Activated CD8-positive, alpha-beta memory T cell treated with anti-CD3 and anti-CD28 coated beads, Interleukin-2, amount 10 ng/mL, durations not matched to agents 7 days and 5 days (primary cell): ENCODE results near the gene DNAH10. TPM values are rescaled to one million over a fixed set of nuclear protein-coding genes. Genes with fewer than 3 reads are reported as not detected.
"Not testable (repeated sequence)": the region's sequence is repeated elsewhere in the genome, so short reads cannot be mapped to it uniquely, and the experiment has no call there.

Experiments used
- ATAC-seq: fragments of 150-1000 bp; cut with Tn5 transposase; one replicate; pipeline ENCODE4 v1.10.0; 2021; ENCODE audit warnings: moderate library complexity
- CTCF ChIA-PET: fragments of 350-600 bp; sonication (Branson Sonifier 250); formaldehyde crosslinking; loops from one replicate; lab custom pipeline; 2021; ENCODE audit warnings: antibody characterized with exemption; lab: Charles Lee
- DNase-seq: peaks from one replicate; pipeline ENCODE4 v3.0.0-alpha.2; 2020
- H3K27ac Mint-ChIP-seq: one replicate; pipeline ENCODE4 v1.8.0; 2021; ENCODE audit warnings: mild to moderate bottlenecking, mixed read lengths
- H3K27me3 Mint-ChIP-seq: one replicate; pipeline ENCODE4 v1.8.0; 2021; ENCODE audit warnings: mixed read lengths
- H3K36me3 Mint-ChIP-seq: one replicate; pipeline ENCODE4 v1.8.0; 2021; ENCODE audit warnings: mild to moderate bottlenecking, mixed read lengths
- H3K4me1 Mint-ChIP-seq: one replicate; pipeline ENCODE4 v1.8.0; 2021; ENCODE audit warnings: mixed read lengths
- H3K4me3 Mint-ChIP-seq: one replicate; pipeline ENCODE4 v1.8.0; 2021; ENCODE audit warnings: mild to moderate bottlenecking, moderate library complexity, mixed read lengths
- H3K9me3 Mint-ChIP-seq: one replicate; pipeline ENCODE4 v1.8.0; 2022; ENCODE audit warnings: low read depth, mixed read lengths
- total RNA-seq, 2 experiments: library from RNA; stranded (reverse); gene quantifications; one replicate each; pipeline ENCODE4 v1.2.3, GENCODE V29; 2021

Gene DNAH10
- total RNA-seq, 2 experiments from 2014 or later, result 0.05 to 0.76 TPM

DNA sequence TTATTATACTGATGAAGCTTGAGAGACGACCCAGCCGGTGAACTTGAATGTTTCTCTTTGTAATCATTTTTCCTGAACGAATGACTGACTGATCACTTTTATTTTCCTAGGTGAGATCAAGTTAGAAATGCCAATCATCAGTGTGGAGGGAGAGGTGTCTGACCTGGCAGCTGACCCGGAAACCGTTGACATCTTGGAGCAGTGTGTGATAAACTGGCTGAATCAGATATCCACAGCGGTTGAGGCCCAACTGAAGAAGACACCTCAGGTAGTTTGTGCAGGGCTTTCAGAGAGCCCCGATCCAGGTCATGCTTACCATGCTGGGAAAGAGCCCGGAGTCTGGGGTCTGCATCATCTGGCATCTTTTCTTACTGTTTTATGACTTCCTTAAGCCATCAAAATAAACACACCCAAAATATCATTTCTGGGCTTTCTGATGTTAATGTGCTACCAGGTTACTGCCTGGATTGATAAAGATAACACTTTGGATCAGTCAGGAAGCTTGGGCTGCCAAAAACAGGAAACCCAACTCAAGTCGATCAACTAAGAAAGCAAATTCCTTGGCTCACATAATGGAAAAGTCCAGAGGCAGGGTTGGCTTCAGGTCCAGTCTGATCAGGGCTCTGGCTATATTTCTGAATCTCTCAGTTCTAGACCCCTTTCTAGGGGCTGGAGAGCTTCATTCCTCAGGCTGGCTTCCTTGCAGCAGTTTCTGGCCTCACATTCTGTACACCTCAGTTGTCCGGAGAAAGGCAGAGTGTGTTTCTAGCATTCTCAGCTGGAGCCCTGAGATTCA is 21.1 kb downstream of the DNAH10 start:
- Mint-ChIP-seq H3K9me3 (no peaks in the 10 kb centered on the region), H3K4me3 (no peak overlapping the region), H3K36me3 (no peaks in the 10 kb centered on the region), H3K27ac (no peak overlapping the region), H3K4me1 (no peaks in the 10 kb centered on the region), H3K27me3 (peaks cover 7% of the 10 kb centered on the region)
- CTCF ChIA-PET, result no interaction called here
- no peak for DNase-seq
- no peak for ATAC-seq

DNA sequence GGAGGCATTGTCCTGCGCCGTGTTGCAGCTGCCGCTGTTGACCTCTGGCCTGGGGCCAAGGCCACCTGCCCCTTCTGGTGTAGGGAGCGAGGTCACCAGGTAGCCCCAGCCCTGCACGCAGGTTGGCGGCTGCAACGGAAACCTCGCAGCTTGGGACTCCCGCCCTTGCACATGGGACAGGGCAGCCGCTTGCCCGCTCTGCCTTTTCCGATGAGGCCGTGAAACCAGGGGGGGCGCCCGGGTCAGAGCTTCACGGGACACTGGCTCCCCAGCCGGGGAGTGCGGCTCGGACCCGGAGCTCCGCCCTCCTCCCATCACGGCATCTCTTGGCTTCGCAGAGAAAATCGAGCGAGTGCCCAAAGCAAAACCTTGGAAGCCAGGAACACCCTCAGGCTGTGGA is 25.4 kb downstream of the DNAH10 start:
- CTCF ChIA-PET, result interaction anchor here (0.5 kb wide), 1 partner anchor 1269 kb away, joined by 3 read pairs; no protein-coding TSS in a partner anchor
- peaks cover 3% of the 10 kb centered on the region for H3K27me3 Mint-ChIP-seq
- no peak for ATAC-seq
- no peak overlapping the region for H3K4me3 Mint-ChIP-seq
- no peaks in the 10 kb centered on the region for H3K9me3 Mint-ChIP-seq
- H3K27ac Mint-ChIP-seq, result no peak overlapping the region
- H3K36me3 Mint-ChIP-seq, result no peaks in the 10 kb centered on the region
- H3K4me1 Mint-ChIP-seq, result no peaks in the 10 kb centered on the region
- DNase-seq, result no peak

DNA sequence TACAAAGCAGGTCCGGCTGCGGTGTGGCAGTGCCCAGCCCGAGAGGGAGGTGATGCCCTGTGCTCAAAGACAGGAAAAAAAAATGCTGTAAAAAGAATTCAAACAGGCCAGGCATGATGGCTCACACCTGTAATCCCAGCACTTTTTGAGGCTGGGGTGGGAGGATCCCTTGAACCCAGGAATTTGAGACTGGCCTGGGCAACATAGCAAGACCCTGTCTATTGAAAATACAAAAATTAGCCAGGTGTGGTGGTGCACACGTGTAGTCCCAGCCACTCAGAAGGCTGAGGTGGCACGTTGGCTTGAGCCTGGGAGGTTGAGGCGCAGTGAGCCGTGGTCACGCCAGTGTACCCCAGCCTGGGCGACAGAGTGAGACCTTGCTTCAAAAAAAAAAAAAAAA is 26.4 kb downstream of the DNAH10 start:
- no peaks in the 10 kb centered on the region for H3K4me1 Mint-ChIP-seq
- DNase-seq, result no peak
- peaks cover 1% of the 10 kb centered on the region for H3K36me3 Mint-ChIP-seq
- no peak overlapping the region for H3K27ac Mint-ChIP-seq
- no peaks in the 10 kb centered on the region for H3K27me3 Mint-ChIP-seq
- peaks cover 2% of the 10 kb centered on the region for H3K9me3 Mint-ChIP-seq
- ATAC-seq, result no peak
- CTCF ChIA-PET, result no interaction called here
- no peak overlapping the region for H3K4me3 Mint-ChIP-seq

DNA sequence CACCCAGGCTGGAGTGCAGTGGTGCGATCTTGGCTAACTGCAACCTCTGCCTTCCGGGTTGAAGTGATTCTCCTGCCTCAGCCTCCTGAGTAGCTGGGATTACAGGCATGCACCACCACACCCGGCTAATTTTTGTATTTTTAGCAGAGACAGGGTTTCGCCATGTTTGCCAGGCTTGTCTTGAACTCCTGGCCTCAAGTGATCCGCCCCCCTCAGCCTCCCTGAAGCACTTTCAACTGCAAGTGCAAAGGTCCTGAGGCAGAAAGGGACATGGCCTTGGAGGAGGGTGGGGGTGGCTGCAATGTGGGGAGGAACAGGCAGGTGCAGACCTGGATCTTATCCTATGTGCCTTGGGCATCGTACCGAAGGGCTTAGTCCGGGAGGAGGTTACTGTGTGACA is 27.3 kb downstream of the DNAH10 start:
- H3K4me1 Mint-ChIP-seq, H3K36me3 Mint-ChIP-seq, H3K9me3 Mint-ChIP-seq, H3K4me3 Mint-ChIP-seq, DNase-seq, H3K27ac Mint-ChIP-seq, ATAC-seq, H3K27me3 Mint-ChIP-seq, CTCF ChIA-PET: not testable (repeated sequence)

DNA sequence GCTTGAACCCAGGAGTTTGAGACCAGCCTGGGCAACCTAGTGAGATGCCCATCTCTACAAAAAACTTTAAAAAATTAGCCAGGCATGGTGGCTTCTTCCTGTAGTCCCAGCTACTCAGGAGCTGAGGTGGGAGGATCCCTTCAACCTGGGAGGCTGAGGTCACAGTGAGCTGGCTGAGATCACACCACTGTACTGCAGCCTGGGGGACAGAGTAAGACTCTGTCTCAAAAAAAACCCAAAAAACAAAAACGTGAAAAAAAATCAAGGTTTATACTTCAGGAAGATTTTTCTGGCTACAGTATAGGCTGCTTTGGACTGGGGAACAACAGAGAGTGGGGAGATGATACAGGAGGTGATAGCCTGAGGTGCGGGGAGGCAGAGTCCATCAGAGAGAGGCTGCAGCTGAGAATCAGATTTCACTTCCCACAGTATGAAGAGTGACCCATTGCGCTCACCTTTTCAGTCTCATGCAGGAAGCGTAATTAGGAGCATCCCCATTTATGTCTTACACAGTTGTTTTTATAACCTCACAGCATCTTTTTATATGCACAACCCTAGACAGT is 28.9 kb downstream of the DNAH10 start:
- Mint-ChIP-seq H3K9me3 (peaks cover 2% of the 10 kb centered on the region), H3K36me3 (peaks cover 1% of the 10 kb centered on the region), H3K27ac (no peak overlapping the region), H3K4me1 (no peaks in the 10 kb centered on the region), H3K4me3 (no peak overlapping the region), H3K27me3 (no peaks in the 10 kb centered on the region)
- CTCF ChIA-PET, result interaction anchor here (1.1 kb wide), 1 partner anchor 17 kb away, joined by 3 read pairs; no protein-coding TSS in a partner anchor
- no peak for ATAC-seq
- DNase-seq, result no peak

DNA sequence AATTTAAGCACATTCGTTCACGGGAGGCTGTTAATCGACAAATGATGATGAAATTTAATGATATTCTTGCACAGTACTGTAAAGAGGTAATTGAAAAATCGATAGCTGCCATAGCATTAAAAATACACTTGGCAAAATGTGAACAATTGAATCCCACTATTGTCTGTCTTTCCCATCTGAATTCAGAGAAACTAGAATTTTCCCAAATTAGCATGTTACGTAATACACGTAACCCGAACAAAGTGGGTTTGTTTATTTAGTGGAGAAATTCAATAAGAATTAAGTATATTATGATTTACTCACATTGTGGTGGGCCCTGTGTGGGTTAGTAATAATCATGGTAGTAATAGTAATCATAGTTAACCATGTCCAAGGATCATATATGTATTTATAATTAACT is 31.9 kb downstream of the DNAH10 start:
- Mint-ChIP-seq H3K27me3 (peaks cover under 1% of the 10 kb centered on the region), H3K9me3 (peaks cover 2% of the 10 kb centered on the region), H3K4me3 (no peak overlapping the region), H3K4me1 (no peaks in the 10 kb centered on the region), H3K27ac (no peak overlapping the region), H3K36me3 (peaks cover 1% of the 10 kb centered on the region)
- CTCF ChIA-PET, result no interaction called here
- DNase-seq, result no peak
- no peak for ATAC-seq

DNA sequence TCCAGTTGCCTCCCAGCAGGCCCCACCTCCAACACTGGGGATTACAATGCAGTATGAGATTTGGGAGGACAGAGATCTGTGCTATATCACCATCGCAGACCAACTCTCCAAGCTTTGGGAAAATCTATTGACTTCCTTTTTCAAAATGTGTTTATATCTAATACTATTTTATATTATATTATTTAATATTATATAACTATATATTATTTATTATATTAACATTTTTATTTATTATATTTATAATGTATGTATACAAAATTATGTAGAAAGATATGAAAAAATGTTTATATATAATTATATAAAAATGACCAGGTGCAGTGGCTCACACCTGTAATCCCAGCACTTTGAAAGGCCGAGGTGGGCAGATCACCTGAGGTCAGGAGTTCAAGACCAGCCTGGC is 36.4 kb downstream of the DNAH10 start:
- Mint-ChIP-seq H3K4me3 (no peak overlapping the region), H3K27me3 (peaks cover 14% of the 10 kb centered on the region), H3K4me1 (no peaks in the 10 kb centered on the region), H3K27ac (no peak overlapping the region), H3K36me3 (no peaks in the 10 kb centered on the region), H3K9me3 (no peaks in the 10 kb centered on the region)
- ATAC-seq, result no peak
- no peak for DNase-seq
- CTCF ChIA-PET, result no interaction called here

DNA sequence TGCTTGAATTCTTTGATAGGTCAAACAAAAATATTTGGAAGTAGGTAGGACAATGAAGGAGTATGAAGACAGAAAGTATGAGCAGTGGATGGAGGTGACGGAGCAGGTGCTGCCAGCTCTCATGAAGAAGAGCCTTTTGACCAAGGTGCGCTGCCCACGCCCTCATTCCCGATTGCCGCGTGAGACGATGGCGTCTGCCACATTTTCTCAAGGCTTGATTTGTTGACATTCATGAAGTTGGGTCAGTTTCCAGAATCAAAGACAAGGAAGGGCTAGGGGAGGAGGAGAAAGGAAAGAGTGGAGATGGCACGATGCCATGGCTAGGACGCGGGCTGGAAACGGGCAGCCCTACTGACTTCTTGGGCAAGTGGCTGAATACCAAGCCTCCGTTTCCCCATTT is 37.1 kb downstream of the DNAH10 start:
- H3K4me1 Mint-ChIP-seq, result no peaks in the 10 kb centered on the region
- H3K27ac Mint-ChIP-seq, result no peak overlapping the region
- no peak for ATAC-seq
- no peak overlapping the region for H3K4me3 Mint-ChIP-seq
- DNase-seq, result no peak
- H3K27me3 Mint-ChIP-seq, result peaks cover 14% of the 10 kb centered on the region
- no peaks in the 10 kb centered on the region for H3K9me3 Mint-ChIP-seq
- CTCF ChIA-PET, result no interaction called here
- H3K36me3 Mint-ChIP-seq, result no peaks in the 10 kb centered on the region

DNA sequence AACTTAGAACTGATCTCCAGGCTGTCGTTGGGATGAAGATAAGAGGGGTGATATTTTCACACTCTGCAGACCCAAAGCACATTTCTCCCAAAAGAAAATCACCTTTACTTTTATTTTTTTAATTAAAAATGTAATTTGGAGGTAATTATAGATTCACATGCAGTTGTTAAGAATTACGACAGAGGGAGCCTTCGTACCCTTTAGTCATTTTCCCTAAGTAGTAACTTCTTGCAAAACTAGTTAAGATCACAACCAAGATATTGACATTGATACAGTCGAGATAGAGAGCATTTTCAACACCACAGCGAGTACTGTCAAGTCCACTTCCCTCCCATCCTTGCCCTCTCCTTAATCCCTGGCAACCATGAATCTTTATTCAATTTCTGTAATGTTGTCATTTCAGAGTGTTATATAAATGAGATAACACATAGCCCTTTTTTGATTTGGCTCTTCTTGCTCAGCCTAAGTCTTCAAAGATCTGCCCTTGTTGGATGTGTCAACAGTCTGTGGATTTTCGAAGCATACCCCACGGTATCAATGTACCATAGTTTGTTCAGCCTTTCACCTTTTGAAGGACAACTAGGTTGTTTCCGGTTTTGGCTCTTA is 39.6 kb downstream of the DNAH10 start:
- Mint-ChIP-seq H3K9me3 (no peaks in the 10 kb centered on the region), H3K4me1 (no peaks in the 10 kb centered on the region), H3K4me3 (no peak overlapping the region), H3K27me3 (peaks cover 14% of the 10 kb centered on the region), H3K27ac (no peak overlapping the region), H3K36me3 (no peaks in the 10 kb centered on the region)
- no peak for DNase-seq
- CTCF ChIA-PET, result interaction anchor here (0.7 kb wide), 1 partner anchor 1292 kb away, joined by 3 read pairs; no protein-coding TSS in a partner anchor
- ATAC-seq, result no peak

DNA sequence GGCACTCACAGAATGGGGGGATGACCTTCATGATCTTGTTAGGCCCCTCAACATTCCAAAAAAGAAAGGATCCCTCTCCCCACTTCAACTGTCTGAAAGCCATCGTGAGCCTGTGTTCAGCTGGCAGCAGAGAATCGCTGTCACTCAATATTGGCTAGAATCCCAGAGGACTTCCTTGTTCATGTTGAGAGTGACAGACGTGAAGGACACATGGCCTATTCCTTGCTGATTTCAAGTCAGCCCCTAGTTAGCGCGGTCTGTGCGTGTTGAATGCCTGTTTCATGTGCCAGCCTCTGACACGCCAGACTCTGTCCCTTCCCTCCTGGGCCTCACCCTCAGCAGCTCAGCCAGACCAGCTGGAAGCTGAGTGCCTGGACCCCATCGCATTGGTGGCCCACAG is 43.1 kb downstream of the DNAH10 start:
- no peak for DNase-seq
- no peaks in the 10 kb centered on the region for H3K9me3 Mint-ChIP-seq
- CTCF ChIA-PET, result interaction anchor here (1.1 kb wide), 1 partner anchor 180 kb away, joined by 5 read pairs; no protein-coding TSS in a partner anchor
- no peaks in the 10 kb centered on the region for H3K36me3 Mint-ChIP-seq
- peaks cover 23% of the 10 kb centered on the region for H3K27me3 Mint-ChIP-seq
- no peak overlapping the region for H3K4me3 Mint-ChIP-seq
- no peaks in the 10 kb centered on the region for H3K4me1 Mint-ChIP-seq
- ATAC-seq, result no peak
- H3K27ac Mint-ChIP-seq, result no peak overlapping the region

DNA sequence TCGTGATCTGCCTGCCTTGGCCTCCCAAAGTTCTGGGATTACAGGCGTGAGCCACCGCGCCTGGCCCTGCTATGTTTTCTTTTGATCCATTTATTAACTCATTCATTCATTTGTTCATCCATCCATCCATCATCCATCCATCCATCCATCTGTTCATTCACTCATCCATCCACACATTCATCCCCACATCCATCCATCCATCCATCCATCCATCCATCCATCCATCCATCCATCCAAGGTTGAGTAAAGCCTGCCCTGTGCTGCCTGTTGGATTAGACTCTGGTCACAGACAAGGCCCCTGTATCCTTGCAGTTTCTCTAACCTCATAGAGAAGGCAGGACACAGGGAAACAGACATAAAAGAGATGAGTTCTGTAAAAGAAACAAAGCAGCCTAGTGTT is 44.9 kb downstream of the DNAH10 start:
- Mint-ChIP-seq H3K27me3 (peaks cover 21% of the 10 kb centered on the region), H3K27ac (no peak overlapping the region), H3K4me1 (peaks cover 4% of the 10 kb centered on the region), H3K4me3 (no peak overlapping the region), H3K9me3 (no peaks in the 10 kb centered on the region), H3K36me3 (no peaks in the 10 kb centered on the region)
- CTCF ChIA-PET, result interaction anchor here (1.2 kb wide), 1 partner anchor 98 kb away, joined by 3 read pairs; no protein-coding TSS in a partner anchor
- ATAC-seq, result no peak
- no peak for DNase-seq

DNA sequence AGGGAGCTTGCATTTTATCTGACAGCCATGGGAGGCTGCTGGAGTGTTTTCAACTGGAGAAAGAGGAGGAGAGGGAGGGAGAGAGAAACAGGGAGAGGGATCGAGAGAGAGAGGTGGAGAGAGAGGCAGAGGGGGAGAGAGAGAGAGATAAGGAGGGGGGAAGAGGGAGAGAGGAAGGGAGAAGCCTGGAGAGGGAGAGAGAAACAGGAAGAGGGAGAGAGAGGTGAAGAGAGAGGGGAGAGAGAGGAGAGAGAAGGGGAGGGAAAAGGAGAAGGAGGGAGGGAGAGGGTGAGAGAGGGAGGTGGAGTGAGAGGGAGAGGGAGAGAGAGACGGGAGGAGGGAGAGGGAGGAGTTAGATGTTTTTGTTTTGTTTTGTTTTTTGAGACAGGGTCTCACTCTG is 45.6 kb downstream of the DNAH10 start:
- Mint-ChIP-seq H3K27ac (no peak overlapping the region), H3K9me3 (no peaks in the 10 kb centered on the region), H3K4me1 (peaks cover 10% of the 10 kb centered on the region), H3K36me3 (peaks cover 2% of the 10 kb centered on the region), H3K4me3 (no peak overlapping the region), H3K27me3 (peaks cover 21% of the 10 kb centered on the region)
- DNase-seq (no peak), ATAC-seq (no peak)
- CTCF ChIA-PET, result no interaction called here

DNA sequence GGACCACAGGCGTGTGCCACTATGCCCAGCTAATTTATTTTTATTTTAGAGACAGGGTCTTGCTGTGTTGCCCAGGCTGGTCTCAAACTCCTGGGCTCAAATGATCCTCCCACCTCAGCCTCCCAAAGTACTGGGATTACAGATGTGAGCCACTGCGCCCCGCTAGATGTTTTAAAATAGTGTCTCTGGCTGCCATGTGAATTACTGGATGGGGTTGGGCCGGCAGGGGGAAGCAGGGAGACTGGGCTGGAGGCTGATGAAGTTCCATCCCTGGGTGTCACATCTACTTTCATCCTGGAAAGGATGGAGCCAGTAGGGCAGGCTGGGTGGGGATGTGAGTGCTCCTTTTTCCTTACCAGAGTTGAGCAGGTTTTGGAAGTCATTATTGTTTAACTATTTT is 46.1 kb downstream of the DNAH10 start:
- H3K27ac Mint-ChIP-seq, result no peak overlapping the region
- H3K27me3 Mint-ChIP-seq, result peaks cover 19% of the 10 kb centered on the region
- ATAC-seq (no peak), DNase-seq (no peak)
- peaks cover 2% of the 10 kb centered on the region for H3K36me3 Mint-ChIP-seq
- H3K4me1 Mint-ChIP-seq, result peaks cover 10% of the 10 kb centered on the region
- no peaks in the 10 kb centered on the region for H3K9me3 Mint-ChIP-seq
- CTCF ChIA-PET, result no interaction called here
- H3K4me3 Mint-ChIP-seq, result no peak overlapping the region

DNA sequence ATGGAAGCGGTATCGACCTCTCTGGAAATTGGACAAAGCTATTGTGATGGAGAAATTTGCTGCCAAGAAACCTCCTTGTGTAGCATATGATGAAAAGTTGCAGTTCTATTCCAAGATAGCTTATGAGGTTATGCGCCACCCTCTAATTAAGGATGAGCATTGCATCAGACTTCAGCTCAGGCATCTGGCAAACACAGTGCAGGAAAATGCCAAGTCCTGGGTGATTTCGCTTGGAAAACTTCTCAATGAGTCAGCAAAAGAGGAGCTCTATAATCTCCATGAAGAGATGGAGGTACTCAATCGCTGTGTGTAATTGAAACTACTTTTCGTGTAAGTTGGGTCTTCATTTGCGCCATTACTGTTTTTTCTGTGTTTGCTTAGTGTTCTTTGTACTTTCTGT is 51.2 kb downstream of the DNAH10 start:
- H3K27ac Mint-ChIP-seq, result no peak overlapping the region
- peaks cover 10% of the 10 kb centered on the region for H3K4me1 Mint-ChIP-seq
- CTCF ChIA-PET, result no interaction called here
- H3K36me3 Mint-ChIP-seq, result peaks cover 4% of the 10 kb centered on the region
- ATAC-seq, result no peak
- peaks cover 9% of the 10 kb centered on the region for H3K9me3 Mint-ChIP-seq
- DNase-seq, result no peak
- H3K27me3 Mint-ChIP-seq, result peaks cover 9% of the 10 kb centered on the region
- H3K4me3 Mint-ChIP-seq, result no peak overlapping the region
